HCT116 (cell line): ENCODE measurements around the gene CDH4. TPM values are rescaled to one million over a fixed set of nuclear protein-coding genes. Genes with fewer than 3 reads are reported as not detected.

Source experiments
- ATAC-seq: fragments of 200-7000 bp; cut with Tn5 transposase; 2 replicates; pipeline ENCODE4 v1.9.1; 2020; ENCODE audit warnings: mild to moderate bottlenecking, moderate library complexity
- BruUV-seq: library from RNA; stranded (reverse); fragments of 400-500 nt; replicated peaks from 2 replicates; lab custom pipeline; 2021; lab: Mats Ljungman, UMichigan
- CTCF ChIA-PET: fragments of 300-600 bp; sonication (Branson Sonifier 250); formaldehyde crosslinking; loops from one replicate; lab custom pipeline; 2021; ENCODE audit warnings: antibody characterized with exemption; lab: Charles Lee
- POLR2A ChIA-PET: fragments of 300-600, 350-600 bp; sonication (Branson Sonifier 250); formaldehyde crosslinking; loops from one replicate; lab custom pipeline; 2021; ENCODE audit warnings: antibody characterized with exemption; lab: Charles Lee
- RAD21 ChIA-PET, 2 experiments: fragments of 300-600 bp; sonication (Branson Sonifier 250); formaldehyde crosslinking; loops; one replicate each; lab custom pipeline; 2023; ENCODE audit warnings: low total read pairs in 2 of 2; ENCODE audit not compliant: uncharacterized antibody in 2 of 2, unreplicated experiment in 2 of 2, low non-redundant PET in 1 of 2; lab: Charles Lee
- DNase-seq: peaks from one replicate; pipeline ENCODE4 v3.0.0-alpha.2; 2010; ENCODE audit warnings: low read depth, low spot score
- H2AFZ ChIP-seq: fragments of 200-600 bp; shearing (Covaris generic), sonication (generic); 2 replicates; pipeline ENCODE4 v1.6.1; 2017; ENCODE audit warnings: low read depth, mixed run types, mixed read lengths, antibody characterized with exemption, low read length; ENCODE audit not compliant: poor library complexity, severe bottlenecking
- H3K27ac ChIP-seq: 2 replicates; pipeline ENCODE4 v1.5.1; 2012; ENCODE audit warnings: low read depth, low read length
- H3K27me3 ChIP-seq: fragments of 200-600 bp; sonication (generic); 2 replicates; pipeline ENCODE4 v1.6.1; 2016; ENCODE audit warnings: mixed run types, low read length, mixed read lengths; ENCODE audit not compliant: insufficient read depth
- H3K36me3 ChIP-seq, 2 experiments: fragments of 200-500 bp in 1 of 2; fragments of 200-600 bp in 1 of 2; sonication (Bioruptor generic) in 1 of 2; sonication (generic) in 1 of 2; 2 replicates each; pipeline versions ENCODE4 v1.5.1 to v1.6.1; 2014 to 2016; ENCODE audit warnings: low read length in 2 of 2, inconsistent platforms in 1 of 2, mixed read lengths in 1 of 2, mixed run types in 1 of 2; ENCODE audit not compliant: insufficient read depth in 2 of 2, control insufficient read depth in 1 of 2
- H3K4me1 ChIP-seq, 2 experiments: fragments of 200-600 bp in 1 of 2; sonication (generic) in 1 of 2; 2 replicates each; pipeline versions ENCODE4 v1.5.1 to v1.6.1; 2012 to 2017; ENCODE audit warnings: low read length in 2 of 2, inconsistent platforms in 1 of 2, mild to moderate bottlenecking in 1 of 2, mixed read lengths in 1 of 2, mixed run types in 1 of 2, moderate library complexity in 1 of 2; ENCODE audit not compliant: insufficient read depth in 2 of 2, control insufficient read depth in 1 of 2
- H3K4me2 ChIP-seq: fragments of 200-600 bp; sonication (generic); 2 replicates; pipeline ENCODE4 v1.6.1; 2017; ENCODE audit warnings: mixed run types, low read length, mixed read lengths
- H3K4me3 ChIP-seq, 2 experiments: fragments of 200-600 bp in 1 of 2; sonication (generic) in 1 of 2; replicated peaks in 1 of 2; 2 replicates each; pipeline ENCODE4 v1.5.1; 2011 to 2016; ENCODE audit warnings: low read length in 2 of 2, control low read depth in 1 of 2, low read depth in 1 of 2, mild to moderate bottlenecking in 1 of 2, mixed read lengths in 1 of 2, mixed run types in 1 of 2
- H3K79me2 ChIP-seq: fragments of 200-600 bp; sonication (generic); 2 replicates; pipeline ENCODE4 v1.6.1; 2017; ENCODE audit warnings: mild to moderate bottlenecking, mixed run types, low read length, moderate library complexity, mixed read lengths; ENCODE audit not compliant: insufficient read depth
- H3K9ac ChIP-seq: fragments of 200-600 bp; sonication (generic); 2 replicates; pipeline ENCODE4 v1.6.1; 2016; ENCODE audit warnings: low read length, mixed read lengths
- H3K9me2 ChIP-seq: fragments of 200-600 bp; sonication (generic), shearing (Covaris generic); 2 replicates; pipeline ENCODE4 v1.6.1; 2017; ENCODE audit warnings: mixed run types, mild to moderate bottlenecking, moderate library complexity; ENCODE audit not compliant: insufficient read depth
- H3K9me3 ChIP-seq, 2 experiments: fragments of 200-500 bp in 1 of 2; fragments of 200-600 bp in 1 of 2; sonication (Bioruptor generic) in 1 of 2; sonication (generic) in 1 of 2; 2 replicates each; pipeline ENCODE4 v1.6.1; 2014 to 2017; ENCODE audit warnings: low read length in 2 of 2, mixed read lengths in 2 of 2, inconsistent platforms in 1 of 2, low read depth in 1 of 2, mild to moderate bottlenecking in 1 of 2, mixed run types in 1 of 2, moderate library complexity in 1 of 2; ENCODE audit not compliant: control insufficient read depth in 1 of 2, insufficient read depth in 1 of 2
- H4K20me1 ChIP-seq: fragments of 200-600 bp; sonication (generic), shearing (Covaris generic); 2 replicates; pipeline ENCODE4 v1.6.1; 2017; ENCODE audit warnings: mixed run types, mild to moderate bottlenecking, moderate library complexity; ENCODE audit not compliant: insufficient read depth
- CEBPB ChIP-seq: IDR thresholded peaks from 2 replicates; pipeline ENCODE4 v1.6.1; 2012; ENCODE audit warnings: low read depth
- EZH2 ChIP-seq: fragments of 200-600 bp; sonication (generic); IDR thresholded peaks from 2 replicates; pipeline ENCODE4 v1.6.1; 2017; ENCODE audit warnings: antibody characterized with exemption, mixed run types
- EZH2phosphoT487 ChIP-seq: fragments of 200-600 bp; IDR thresholded peaks from 2 replicates; pipeline ENCODE4 v1.6.1; 2018; ENCODE audit warnings: antibody characterized with exemption, borderline replicate concordance
- FOSL1 ChIP-seq: IDR thresholded peaks from 2 replicates; pipeline ENCODE4 v1.6.1; 2012; ENCODE audit warnings: low read depth
- MAX ChIP-seq: IDR thresholded peaks from 2 replicates; pipeline ENCODE4 v1.6.1; 2012
- POLR2AphosphoS5 ChIP-seq: IDR thresholded peaks from 2 replicates; pipeline ENCODE4 v1.6.1; 2011; ENCODE audit warnings: mild to moderate bottlenecking, low read depth, low read length, moderate library complexity
- RAD21 ChIP-seq: IDR thresholded peaks from 2 replicates; pipeline ENCODE4 v1.6.1; 2012; ENCODE audit warnings: low read depth, mild to moderate bottlenecking
- SP1 ChIP-seq: IDR thresholded peaks from 2 replicates; pipeline ENCODE4 v1.6.1; 2012; ENCODE audit warnings: low read depth
- SRF ChIP-seq: IDR thresholded peaks from 2 replicates; pipeline ENCODE4 v1.6.1; 2012; ENCODE audit warnings: low read depth
- TCF7L2 ChIP-seq: IDR thresholded peaks from 2 replicates; pipeline ENCODE4 v1.7.0; 2011; ENCODE audit warnings: borderline replicate concordance, inconsistent platforms; ENCODE audit not compliant: insufficient read depth, insufficient read length; ENCODE audit errors: extremely low read depth
- YY1 ChIP-seq: IDR thresholded peaks from 2 replicates; pipeline ENCODE4 v1.6.1; 2011; ENCODE audit warnings: low read length, low read depth, moderate library complexity, mild to moderate bottlenecking; ENCODE audit not compliant: insufficient replicate concordance; ENCODE audit errors: extremely low read depth
- ZFX ChIP-seq: fragments of 450-650 bp; IDR thresholded peaks from 2 replicates; pipeline ENCODE4 v1.6.1; 2017
- intact Hi-C: fragments of 100-400 bp; cut with micrococcal nuclease; formaldehyde crosslinking; loops from 2 replicates; pipeline ENCODE4 v1.10.0; 2022
- total RNA-seq: library from RNA; stranded (reverse); gene quantifications from one replicate; pipeline ENCODE4 v1.2.1, GENCODE V29; 2021; ENCODE audit not compliant: unreplicated experiment
- TF ChIP-seq, protein P1 (sequence below), 3 experiments: fragments of 200-600 bp in 1 of 3; sonication (generic) in 1 of 3; IDR thresholded peaks in 2 of 3; conservative IDR thresholded peaks in 1 of 3; 2 replicates each; pipeline ENCODE4 v1.5.1; 2012 to 2017; ENCODE audit warnings: low read depth in 2 of 3, low read length in 2 of 3, antibody characterized with exemption in 1 of 3, borderline replicate concordance in 1 of 3, control low read depth in 1 of 3, mild to moderate bottlenecking in 1 of 3, mixed read lengths in 1 of 3, mixed run types in 1 of 3, moderate library complexity in 1 of 3; ENCODE audit not compliant: insufficient read depth in 1 of 3

Gene CDH4
- total RNA-seq, 1 experiment from 2014 or later, result not detected

DNA sequence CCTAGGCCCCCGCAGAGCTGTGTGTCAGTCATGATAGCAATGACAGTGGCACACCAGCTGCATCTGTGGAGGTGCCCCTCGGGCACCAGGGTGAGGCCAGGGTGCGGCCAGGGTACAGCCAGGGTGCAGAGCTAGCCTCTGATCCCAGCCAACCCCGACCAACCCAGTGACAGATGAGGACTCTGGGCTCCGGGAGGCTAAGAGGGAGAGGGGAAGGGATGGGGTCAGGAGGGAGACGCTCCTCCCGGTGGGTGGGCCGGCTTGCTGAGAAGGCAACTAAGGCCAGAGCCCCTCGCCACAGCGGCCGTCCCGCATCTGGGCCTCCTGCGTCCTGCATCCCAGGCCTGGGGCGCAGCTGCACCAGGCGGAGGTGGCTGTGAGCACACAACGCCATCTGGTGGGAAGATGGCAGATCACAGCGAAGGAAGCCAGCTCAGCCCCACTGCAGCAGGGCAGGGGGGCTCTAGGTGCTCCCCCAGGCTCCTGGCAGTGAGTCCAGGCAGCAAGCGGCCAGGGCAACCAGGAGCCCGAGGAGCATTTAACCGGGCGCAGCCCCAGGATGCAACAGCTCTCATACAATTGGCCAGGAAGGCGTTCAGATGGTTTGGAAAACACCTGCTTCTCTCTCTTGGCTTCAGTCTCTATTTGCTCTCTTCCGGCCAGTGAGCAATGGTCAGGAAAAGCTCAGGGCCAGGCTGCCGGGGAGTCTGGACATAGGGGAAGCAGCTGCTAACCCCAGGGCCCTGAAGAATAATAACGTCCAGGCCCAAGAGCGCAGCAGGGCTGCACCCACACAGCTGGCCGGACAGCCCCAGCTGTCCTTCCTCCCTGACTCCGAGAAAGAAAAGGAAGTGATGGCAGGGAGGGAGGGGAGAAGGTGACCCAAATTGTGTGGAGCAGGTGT, 644.2 kb downstream of the CDH4 start:
- Histone ChIP-seq H3K9me2 (no peaks in the 10 kb centered on the region), H3K27ac (no peak overlapping the region), H3K36me3 (no peaks in the 10 kb centered on the region), H4K20me1 (no peaks in the 10 kb centered on the region), H3K4me2 (peak overlapping the region; percentile 15; the same call in 1 of the 2 replicates), H3K4me1 (no peaks in the 10 kb centered on the region), H3K79me2 (no peaks in the 10 kb centered on the region), H3K9ac (no peak overlapping the region), H3K9me3 (no peaks in the 10 kb centered on the region), H3K27me3 (peaks cover 5% of the 10 kb centered on the region; the same call in 1 of the 2 replicates), H2AFZ (no peak overlapping the region), H3K4me3 (no peak overlapping the region)
- CTCF ChIA-PET, result interaction anchor here (0.9 to 1.7 kb wide), 7 partner anchors 10 to 1948 kb away, joined by 3 to 18 read pairs (median 5); no protein-coding TSS in a partner anchor
- RAD21 ChIA-PET, result interaction anchor here in 1 of 2 experiments (1.0 kb wide), 1 partner anchor 1839 kb away, joined by 3 read pairs; no protein-coding TSS in a partner anchor
- intact Hi-C loops, result loop anchor here (2.0 to 5.0 kb wide), 3 partner anchors 1686 to 1949 kb away; no protein-coding TSS in a partner anchor
- TF ChIP-seq ZFX, result no peak
- TF ChIP-seq FOSL1, result no peak
- TF ChIP-seq MAX, result no peak
- TF ChIP-seq RAD21, result peak; percentile 69
- TF ChIP-seq TCF7L2, result no peak
- TF ChIP-seq SRF, result no peak
- TF ChIP-seq, protein P1, sequence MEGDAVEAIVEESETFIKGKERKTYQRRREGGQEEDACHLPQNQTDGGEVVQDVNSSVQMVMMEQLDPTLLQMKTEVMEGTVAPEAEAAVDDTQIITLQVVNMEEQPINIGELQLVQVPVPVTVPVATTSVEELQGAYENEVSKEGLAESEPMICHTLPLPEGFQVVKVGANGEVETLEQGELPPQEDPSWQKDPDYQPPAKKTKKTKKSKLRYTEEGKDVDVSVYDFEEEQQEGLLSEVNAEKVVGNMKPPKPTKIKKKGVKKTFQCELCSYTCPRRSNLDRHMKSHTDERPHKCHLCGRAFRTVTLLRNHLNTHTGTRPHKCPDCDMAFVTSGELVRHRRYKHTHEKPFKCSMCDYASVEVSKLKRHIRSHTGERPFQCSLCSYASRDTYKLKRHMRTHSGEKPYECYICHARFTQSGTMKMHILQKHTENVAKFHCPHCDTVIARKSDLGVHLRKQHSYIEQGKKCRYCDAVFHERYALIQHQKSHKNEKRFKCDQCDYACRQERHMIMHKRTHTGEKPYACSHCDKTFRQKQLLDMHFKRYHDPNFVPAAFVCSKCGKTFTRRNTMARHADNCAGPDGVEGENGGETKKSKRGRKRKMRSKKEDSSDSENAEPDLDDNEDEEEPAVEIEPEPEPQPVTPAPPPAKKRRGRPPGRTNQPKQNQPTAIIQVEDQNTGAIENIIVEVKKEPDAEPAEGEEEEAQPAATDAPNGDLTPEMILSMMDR (IDR thresholded peaks at IDR 0.05 in 2 of 3, conservative IDR thresholded peaks at IDR 0.05 in 1 of 3; ENCODE audit: borderline replicate concordance in 1 of 3, insufficient read depth in 1 of 3, low read depth in 2 of 3, low read length in 2 of 3), result peak; percentile 44 to 82 (median 80); a peak in 5 of 6 replicates
- TF ChIP-seq POLR2AphosphoS5, result no peak
- TF ChIP-seq SP1, result no peak
- no peak for TF ChIP-seq EZH2
- TF ChIP-seq CEBPB, result no peak
- TF ChIP-seq EZH2phosphoT487, result no peak
- no peak for TF ChIP-seq YY1
- DNase-seq (peak; percentile 12), ATAC-seq (peak; percentile 97)
- BruUV-seq, result no TSS peak
- POLR2A ChIA-PET, result no interaction called here
